Right lobe of liver (tissue), 6 donors: Measurements from ENCODE around the gene NID2. TPM values are rescaled to one million over a fixed set of nuclear protein-coding genes. Genes with fewer than 3 reads are reported as not detected.

Source experiments
- ATAC-seq, 4 donors: fragments of 200-7000 bp; cut with Tn5 transposase; one replicate each; pipeline ENCODE4 v1.9.1; 2020; ENCODE audit warnings: mild to moderate bottlenecking in 4 of 4, moderate library complexity in 4 of 4
- DNase-seq, 3 donors: peaks; one replicate each; pipeline ENCODE4 v3.0.0-alpha.2; 2020
- H3K27ac ChIP-seq, 3 donors: fragments of 200-600 bp; one replicate each; pipeline ENCODE4 v1.8.0; 2022
- H3K27me3 ChIP-seq, 2 donors: fragments of 200-600 bp; one replicate each; pipeline ENCODE4 v1.8.0; 2022
- H3K36me3 ChIP-seq, 4 donors: fragments of 200-600 bp; sonication (generic) in 1 of 4; one replicate each; pipeline versions ENCODE4 v1.5.1 to v1.8.0; 2017 to 2022; ENCODE audit warnings: control low read depth in 1 of 4
- H3K4me1 ChIP-seq, 4 donors: fragments of 200-600 bp; sonication (generic) in 1 of 4; one replicate each; pipeline versions ENCODE4 v1.5.1 to v1.8.0; 2017 to 2022; ENCODE audit warnings: control low read depth in 1 of 4
- H3K4me3 ChIP-seq, 3 donors: fragments of 200-600 bp; one replicate each; pipeline ENCODE4 v1.8.0; 2022
- H3K9me3 ChIP-seq, 4 donors: fragments of 200-600 bp; sonication (generic) in 1 of 4; one replicate each; pipeline versions ENCODE4 v1.5.1 to v1.8.0; 2017 to 2022; ENCODE audit warnings: control low read depth in 1 of 4
- CTCF ChIP-seq, 4 donors: fragments of 200-600 bp in 3 of 4; fragments of 450-650 bp in 1 of 4; IDR thresholded peaks; one replicate each; pipeline versions ENCODE4 v1.5.1 to v1.8.0; 2016 to 2022; ENCODE audit warnings: antibody characterized with exemption in 4 of 4, mild to moderate bottlenecking in 2 of 4
- POLR2A ChIP-seq: fragments of 450-650 bp; IDR thresholded peaks from one replicate; pipeline ENCODE4 v1.6.1; 2017; ENCODE audit warnings: antibody characterized with exemption, mild to moderate bottlenecking
- WGBS: methylation state at CpG from one replicate; pipeline ENCODE4 v1.1.6; 2018; ENCODE audit warnings: low coverage, low lambda C conversion rate; ENCODE audit not compliant: insufficient coverage; ENCODE audit errors: missing lambda C conversion rate; 5-methylcytosine and 5-hydroxymethylcytosine counted together
- intact Hi-C, 2 donors: fragments of 100-400 bp; cut with DNase I; formaldehyde crosslinking; loops; one replicate each; pipeline versions ENCODE4 v1.11.2 to v1.14.1; 2022
- long read RNA-seq: library from polyadenylated mRNA; unstranded; transcript quantifications from one replicate; pipeline ENCODE4 v2.0.0, GENCODE V29; 2019
- total RNA-seq, 6 experiments: library from RNA; depleted of rRNA in 2 of 6; stranded (reverse); fragments of >200 nt in 2 of 6; fragmentation: NEBNext Ultra II Directional in 3 of 6; extraction: Animal tissue kit (Norgen Biotek cat#: 25700) in 3 of 6; gene quantifications; one replicate each; pipeline versions ENCODE4 v1.1.0 to v1.2.4, GENCODE V29; 2016 to 2023
- donor health status: DM: no; HTN: yes; CAD: no.
- donor health status: DM: no; HTN: no; CAD: no.
- donor health status: DM: no; HTN: no; CAD: no.
- donor health status: DM: no; HTN: yes; CAD: no.
- donor health status: DM: no; HTN: yes; CAD: no.

The NID2 gene
- total RNA-seq = 10 to 100 TPM in 1 of 6 experiments, 1 to 10 TPM in 5; 1.7 to 12.9 (median 4.5) TPM
- long read RNA-seq, full-length matches to known transcripts = 1 of 1 reads
- long read RNA-seq, partial matches to known transcripts = 0 of 1 reads
- long read RNA-seq, other reads (novel, unspliced or antisense) = 0 of 1 reads

- Histone ChIP-seq H3K27me3 (peaks cover 0 to 17% of the 10 kb centered on the region in 2 donors), H3K4me1 (peaks cover 0 to 21% (median 0%) of the 10 kb centered on the region in 4 donors), H3K36me3 (no peaks in the 10 kb centered on the region), H3K27ac (peak within 1 kb of the TSS in 2 of 3 donors; percentile 40 to 63), H3K4me3 (peak within 1 kb of the TSS; percentile 35 to 48 (median 39)), H3K9me3 (no peaks in the 10 kb centered on the region)
- TF ChIP-seq CTCF (IDR thresholded peaks at IDR 0.05) (no peak), POLR2A (no peak)
- 8% methylated on average over 2 of the region's 57 CpGs for WGBS
- peak in 2 of 3 donors; percentile 52 to 65 for DNase-seq
- peak; percentile 75 to 82 (median 76) for ATAC-seq
- intact Hi-C loops = no loop called here
These were observed at the start of gene NID2 for GRCh38 chr14:52068615-52069306. Gene NID2, minus strand, starts transcription at chr14:52069059. Its CDS starts 65 bp downstream, at chr14:52068994.

GRCh38 chr14:52117111-52117832, 48.4 kb upstream of the NID2 start:
- H3K9me3 ChIP-seq = no peaks in the 10 kb centered on the region
- no peak overlapping the region for H3K27ac ChIP-seq
- intact Hi-C loops = no loop called here
- 65% methylated on average over 9 of the region's 14 CpGs for WGBS
- no peak for TF ChIP-seq CTCF (IDR thresholded peaks at IDR 0.05)
- no peak for TF ChIP-seq POLR2A
- no peak for DNase-seq
- no peaks in the 10 kb centered on the region for H3K36me3 ChIP-seq
- H3K27me3 ChIP-seq = no peaks in the 10 kb centered on the region
- no peaks in the 10 kb centered on the region for H3K4me1 ChIP-seq
- no peak for ATAC-seq
- H3K4me3 ChIP-seq = no peak overlapping the region

- Histone ChIP-seq H3K9me3 (no peaks in the 10 kb centered on the region), H3K4me1 (no peaks in the 10 kb centered on the region), H3K36me3 (no peaks in the 10 kb centered on the region), H3K27me3 (no peaks in the 10 kb centered on the region), H3K4me3 (no peak overlapping the region), H3K27ac (no peak overlapping the region)
- DNase-seq = no peak
- no peak for ATAC-seq
- intact Hi-C loops = no loop called here
- no peak for TF ChIP-seq CTCF (IDR thresholded peaks at IDR 0.05)
- no peak for TF ChIP-seq POLR2A
These were observed 46.4 kb upstream of the NID2 start for GRCh38 chr14:52115286-52115685.

GRCh38 chr14:52112336-52113018, 43.6 kb upstream of the NID2 start:
- DNase-seq (no peak), ATAC-seq (no peak)
- no peaks in the 10 kb centered on the region for H3K4me1 ChIP-seq
- no peaks in the 10 kb centered on the region for H3K27me3 ChIP-seq
- intact Hi-C loops = no loop called here
- no peak overlapping the region for H3K4me3 ChIP-seq
- no peaks in the 10 kb centered on the region for H3K36me3 ChIP-seq
- H3K27ac ChIP-seq = no peak overlapping the region
- TF ChIP-seq CTCF (IDR thresholded peaks at IDR 0.05) = no peak
- no peak for TF ChIP-seq POLR2A
- no peaks in the 10 kb centered on the region for H3K9me3 ChIP-seq
